Right lobe of liver (tissue), 6 donors: ENCODE measurements around the gene ZNF74. TPM values are rescaled to one million over a fixed set of nuclear protein-coding genes. Genes with fewer than 3 reads are reported as not detected.

ENCODE experiments used
- ATAC-seq, 4 donors: fragments of 200-7000 bp; cut with Tn5 transposase; one replicate each; pipeline ENCODE4 v1.9.1; 2020; ENCODE audit warnings: mild to moderate bottlenecking in 4 of 4, moderate library complexity in 4 of 4
- DNase-seq, 3 donors: peaks; one replicate each; pipeline ENCODE4 v3.0.0-alpha.2; 2020
- H3K27ac ChIP-seq, 3 donors: fragments of 200-600 bp; one replicate each; pipeline ENCODE4 v1.8.0; 2022
- H3K27me3 ChIP-seq, 2 donors: fragments of 200-600 bp; one replicate each; pipeline ENCODE4 v1.8.0; 2022
- H3K36me3 ChIP-seq, 4 donors: fragments of 200-600 bp; sonication (generic) in 1 of 4; one replicate each; pipeline versions ENCODE4 v1.5.1 to v1.8.0; 2017 to 2022; ENCODE audit warnings: control low read depth in 1 of 4
- H3K4me1 ChIP-seq, 4 donors: fragments of 200-600 bp; sonication (generic) in 1 of 4; one replicate each; pipeline versions ENCODE4 v1.5.1 to v1.8.0; 2017 to 2022; ENCODE audit warnings: control low read depth in 1 of 4
- H3K4me3 ChIP-seq, 3 donors: fragments of 200-600 bp; one replicate each; pipeline ENCODE4 v1.8.0; 2022
- H3K9me3 ChIP-seq, 4 donors: fragments of 200-600 bp; sonication (generic) in 1 of 4; one replicate each; pipeline versions ENCODE4 v1.5.1 to v1.8.0; 2017 to 2022; ENCODE audit warnings: control low read depth in 1 of 4
- POLR2A ChIP-seq: fragments of 450-650 bp; IDR thresholded peaks from one replicate; pipeline ENCODE4 v1.6.1; 2017; ENCODE audit warnings: antibody characterized with exemption, mild to moderate bottlenecking
- WGBS: methylation state at CpG from one replicate; pipeline ENCODE4 v1.1.6; 2018; ENCODE audit warnings: low coverage, low lambda C conversion rate; ENCODE audit not compliant: insufficient coverage; ENCODE audit errors: missing lambda C conversion rate; 5-methylcytosine and 5-hydroxymethylcytosine counted together
- intact Hi-C, 2 donors: fragments of 100-400 bp; cut with DNase I; formaldehyde crosslinking; loops; one replicate each; pipeline versions ENCODE4 v1.11.2 to v1.14.1; 2022
- total RNA-seq, 6 experiments: library from RNA; depleted of rRNA in 2 of 6; stranded (reverse); fragments of >200 nt in 2 of 6; fragmentation: NEBNext Ultra II Directional in 3 of 6; extraction: Animal tissue kit (Norgen Biotek cat#: 25700) in 3 of 6; gene quantifications; one replicate each; pipeline versions ENCODE4 v1.1.0 to v1.2.4, GENCODE V29; 2016 to 2023
- TF ChIP-seq, protein P1 (sequence below), 4 donors: fragments of 200-600 bp in 3 of 4; fragments of 450-650 bp in 1 of 4; IDR thresholded peaks; one replicate each; pipeline versions ENCODE4 v1.5.1 to v1.8.0; 2016 to 2022; ENCODE audit warnings: antibody characterized with exemption in 4 of 4, mild to moderate bottlenecking in 2 of 4
- donor health status: DM: no; HTN: yes; CAD: no.
- donor health status: DM: no; HTN: no; CAD: no.
- donor health status: DM: no; HTN: no; CAD: no.
- donor health status: DM: no; HTN: yes; CAD: no.
- donor health status: DM: no; HTN: yes; CAD: no.

Gene ZNF74
- total RNA-seq, 6 experiments from 2014 or later = 3.2 to 6.6 (median 3.4) TPM

GRCh38 chr22:20430720-20431510 lies 37.0 kb downstream of the ZNF74 start:
- no CpG with 5 or more reads among the region's 94 CpGs for WGBS
- no peak for TF ChIP-seq POLR2A
- TF ChIP-seq, protein P1, sequence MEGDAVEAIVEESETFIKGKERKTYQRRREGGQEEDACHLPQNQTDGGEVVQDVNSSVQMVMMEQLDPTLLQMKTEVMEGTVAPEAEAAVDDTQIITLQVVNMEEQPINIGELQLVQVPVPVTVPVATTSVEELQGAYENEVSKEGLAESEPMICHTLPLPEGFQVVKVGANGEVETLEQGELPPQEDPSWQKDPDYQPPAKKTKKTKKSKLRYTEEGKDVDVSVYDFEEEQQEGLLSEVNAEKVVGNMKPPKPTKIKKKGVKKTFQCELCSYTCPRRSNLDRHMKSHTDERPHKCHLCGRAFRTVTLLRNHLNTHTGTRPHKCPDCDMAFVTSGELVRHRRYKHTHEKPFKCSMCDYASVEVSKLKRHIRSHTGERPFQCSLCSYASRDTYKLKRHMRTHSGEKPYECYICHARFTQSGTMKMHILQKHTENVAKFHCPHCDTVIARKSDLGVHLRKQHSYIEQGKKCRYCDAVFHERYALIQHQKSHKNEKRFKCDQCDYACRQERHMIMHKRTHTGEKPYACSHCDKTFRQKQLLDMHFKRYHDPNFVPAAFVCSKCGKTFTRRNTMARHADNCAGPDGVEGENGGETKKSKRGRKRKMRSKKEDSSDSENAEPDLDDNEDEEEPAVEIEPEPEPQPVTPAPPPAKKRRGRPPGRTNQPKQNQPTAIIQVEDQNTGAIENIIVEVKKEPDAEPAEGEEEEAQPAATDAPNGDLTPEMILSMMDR (IDR thresholded peaks at IDR 0.05) = peak in 3 of 4 donors; percentile 29 to 38 (median 33)
- ATAC-seq (peak; percentile 71 to 81 (median 74)), DNase-seq (peak in 1 of 3 donors; percentile 67)
- H3K9me3 ChIP-seq = no peaks in the 10 kb centered on the region
- no peak overlapping the region for H3K27ac ChIP-seq
- H3K36me3 ChIP-seq = no peaks in the 10 kb centered on the region
- intact Hi-C loops = no loop called here
- H3K4me1 ChIP-seq = peaks cover 0 to 24% (median 0%) of the 10 kb centered on the region in 4 donors
- peak overlapping the region in 1 of 3 donors; percentile 2 for H3K4me3 ChIP-seq
- peaks cover 0 to 6% of the 10 kb centered on the region in 2 donors for H3K27me3 ChIP-seq

DNA sequence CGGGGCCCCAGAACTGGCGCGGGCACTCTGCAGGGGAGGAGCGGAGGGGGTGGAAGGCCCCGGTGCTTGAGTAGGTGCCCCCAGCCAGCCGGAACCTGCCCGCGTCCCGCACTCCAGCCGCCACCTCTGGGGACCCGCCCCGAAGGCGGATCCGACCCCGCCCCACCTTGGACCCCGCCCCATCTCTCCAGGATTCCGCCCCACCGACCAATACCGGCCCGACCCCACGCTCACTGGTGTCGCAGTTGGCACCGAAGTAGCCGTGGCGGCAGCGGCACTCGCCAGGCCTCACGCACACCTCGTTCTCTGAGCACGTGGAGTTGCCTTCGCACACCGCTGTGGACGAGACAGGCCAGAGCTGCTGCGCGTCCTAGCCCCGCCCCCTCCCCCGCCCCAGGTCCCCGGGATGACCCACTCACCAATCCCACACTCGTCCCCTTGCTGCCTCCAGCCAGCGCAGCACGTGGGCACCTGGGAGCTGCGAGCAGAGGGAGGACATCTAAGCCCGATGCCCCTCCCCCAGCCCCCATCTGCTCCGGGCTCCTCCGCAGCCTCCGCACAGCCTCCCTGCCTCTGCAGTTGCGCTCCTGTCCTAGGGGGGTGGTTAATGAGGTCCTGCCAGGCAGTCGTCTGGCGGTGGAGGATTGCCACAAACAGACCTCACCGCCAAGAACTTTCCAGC lies 37.7 kb downstream of the ZNF74 start:
- no peak for ATAC-seq
- H3K4me1 ChIP-seq = peaks cover 0 to 27% (median 0%) of the 10 kb centered on the region in 4 donors
- TF ChIP-seq, protein P1 (IDR thresholded peaks at IDR 0.05) = no peak
- no peak for TF ChIP-seq POLR2A
- H3K36me3 ChIP-seq = no peaks in the 10 kb centered on the region
- H3K27ac ChIP-seq = no peak overlapping the region
- H3K27me3 ChIP-seq = peaks cover 0 to 12% of the 10 kb centered on the region in 2 donors
- H3K4me3 ChIP-seq = no peak overlapping the region
- H3K9me3 ChIP-seq = no peaks in the 10 kb centered on the region
- no peak for DNase-seq
- intact Hi-C loops = no loop called here
- WGBS = 57% methylated on average over 8 of the region's 50 CpGs

DNA sequence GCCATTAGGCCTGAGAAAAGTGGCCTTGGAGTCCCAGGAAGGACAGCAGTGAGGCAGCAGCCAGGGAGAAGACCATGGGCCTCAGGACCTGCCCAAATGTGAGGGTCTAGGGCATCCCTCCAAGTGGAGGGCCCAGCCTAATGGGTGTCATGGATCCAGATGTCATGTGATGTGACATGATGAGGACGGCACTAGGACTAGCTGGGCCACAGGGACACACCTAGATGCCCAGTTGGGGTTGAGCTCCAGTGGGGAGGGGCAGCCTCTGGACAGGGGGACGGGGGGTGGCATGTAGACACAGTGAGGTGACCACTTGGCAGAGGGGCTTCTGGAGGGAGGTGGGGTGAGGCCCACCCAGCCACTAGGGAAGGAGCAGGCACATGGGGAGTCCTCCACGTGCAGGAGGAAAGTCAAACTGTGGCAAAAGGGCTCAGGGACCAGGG lies 38.3 kb downstream of the ZNF74 start:
- intact Hi-C loops = no loop called here
- H3K36me3 ChIP-seq = no peaks in the 10 kb centered on the region
- no peak overlapping the region for H3K27ac ChIP-seq
- DNase-seq (no peak), ATAC-seq (no peak)
- H3K4me1 ChIP-seq = peaks cover 0 to 31% (median 0%) of the 10 kb centered on the region in 4 donors
- WGBS = 84% methylated on average over 3 of the region's 3 CpGs
- TF ChIP-seq POLR2A = no peak
- TF ChIP-seq, protein P1 (IDR thresholded peaks at IDR 0.05) = no peak
- H3K9me3 ChIP-seq = no peaks in the 10 kb centered on the region
- H3K27me3 ChIP-seq = peaks cover 0 to 18% of the 10 kb centered on the region in 2 donors
- H3K4me3 ChIP-seq = no peak overlapping the region

- DNase-seq (no peak), ATAC-seq (no peak)
- Histone ChIP-seq H3K27me3 (peaks cover 0 to 18% of the 10 kb centered on the region in 2 donors), H3K36me3 (no peaks in the 10 kb centered on the region), H3K9me3 (no peaks in the 10 kb centered on the region), H3K4me3 (no peak overlapping the region), H3K4me1 (peaks cover 0 to 33% (median 0%) of the 10 kb centered on the region in 4 donors), H3K27ac (no peak overlapping the region)
- intact Hi-C loops = no loop called here
- no peak for TF ChIP-seq POLR2A
- TF ChIP-seq, protein P1 (IDR thresholded peaks at IDR 0.05) = no peak
- WGBS = 97% methylated on average over 6 of the region's 11 CpGs
Observed at GRCh38 chr22:20433191-20433590, 39.2 kb downstream of the ZNF74 start.
